Measurements from ENCODE around the gene NKD2.

GRCh38 chr5:1053391-1054017 lies 44.9 kb downstream of the NKD2 start:
- TF ChIP-seq CTCF (IDR thresholded peaks at IDR 0.05; ENCODE audit: insufficient read depth, low read length, poor library complexity, severe bottlenecking) (no peak), EZH2phosphoT487 (conservative IDR thresholded peaks at IDR 0.05; ENCODE audit: low read length) (no peak)
